NCI-H510A (cell line): ENCODE data around the gene ZNF343.
"Not testable (repeated sequence)": the region's sequence is repeated elsewhere in the genome, so short reads cannot be mapped to it uniquely, and the experiment has no call there.

Experiments used
- DNase-seq: peaks from one replicate; lab custom pipeline; 2025; lab: John Stamatoyannopoulos, UW

ZNF343 gene

DNA sequence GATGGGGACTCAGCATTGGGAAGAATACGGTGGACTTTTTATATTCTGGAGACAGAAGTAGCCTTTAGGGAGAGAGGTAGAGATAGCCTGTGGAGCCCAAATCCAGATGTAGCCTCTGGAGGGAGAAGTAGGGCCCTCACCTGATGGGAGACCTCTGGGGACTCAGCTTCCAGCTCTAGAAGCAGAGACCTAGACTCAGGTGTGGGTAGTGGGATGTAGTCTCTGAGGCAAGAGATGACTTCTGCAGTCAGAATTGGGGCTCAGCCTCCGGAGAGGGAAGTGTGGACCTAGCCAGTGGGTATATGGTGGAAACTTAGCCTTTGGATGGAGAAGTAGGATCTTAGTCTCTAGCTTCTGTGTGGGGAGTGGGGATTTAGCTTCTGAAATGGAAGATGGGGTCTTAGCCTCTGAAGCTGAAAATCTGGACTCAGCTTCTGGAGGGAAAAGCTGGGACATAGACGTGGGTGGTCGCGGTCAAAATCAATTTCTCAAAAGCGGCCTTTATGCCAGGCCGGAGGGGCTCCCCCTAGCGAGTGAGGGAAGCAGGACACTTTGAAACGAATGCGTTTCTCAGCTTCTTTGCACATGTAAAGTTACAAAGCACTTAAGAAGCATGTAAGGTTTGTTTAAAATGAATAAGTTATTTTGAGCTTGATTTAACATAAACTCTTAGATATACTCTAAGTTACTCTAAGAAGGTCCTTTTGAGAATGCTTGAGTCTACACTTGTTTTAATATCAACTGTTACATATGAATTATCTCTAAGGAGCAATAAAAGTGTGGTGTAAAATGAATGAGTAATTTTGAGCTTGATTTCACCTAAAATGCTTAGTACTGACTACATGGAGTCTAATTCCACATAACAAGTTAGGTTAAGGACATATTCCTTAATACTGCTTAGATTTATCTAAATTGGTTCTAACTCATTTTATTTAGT is 12.9 kb upstream of the ZNF343 start:
- no peak for DNase-seq

DNA sequence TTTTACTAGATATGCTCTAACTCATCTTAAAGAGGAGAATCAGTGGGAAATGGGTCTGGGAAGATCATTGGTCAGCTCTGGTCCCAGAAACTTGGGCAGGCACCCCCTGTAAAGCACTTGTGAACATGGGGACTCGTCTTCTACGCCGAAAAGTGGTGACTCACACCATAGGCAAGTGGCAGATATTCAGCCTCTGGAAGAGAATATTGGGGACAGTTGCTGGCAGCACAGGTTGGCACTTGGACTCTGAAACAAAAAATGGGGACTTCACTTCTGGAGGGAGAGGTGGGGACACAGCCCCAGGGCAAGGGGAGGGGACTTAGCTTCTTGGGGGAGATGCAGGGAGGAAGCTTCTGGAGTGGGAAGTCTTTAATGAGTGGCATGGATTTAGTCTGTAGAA is 11.9 kb upstream of the ZNF343 start:
- DNase-seq: no peak

DNA sequence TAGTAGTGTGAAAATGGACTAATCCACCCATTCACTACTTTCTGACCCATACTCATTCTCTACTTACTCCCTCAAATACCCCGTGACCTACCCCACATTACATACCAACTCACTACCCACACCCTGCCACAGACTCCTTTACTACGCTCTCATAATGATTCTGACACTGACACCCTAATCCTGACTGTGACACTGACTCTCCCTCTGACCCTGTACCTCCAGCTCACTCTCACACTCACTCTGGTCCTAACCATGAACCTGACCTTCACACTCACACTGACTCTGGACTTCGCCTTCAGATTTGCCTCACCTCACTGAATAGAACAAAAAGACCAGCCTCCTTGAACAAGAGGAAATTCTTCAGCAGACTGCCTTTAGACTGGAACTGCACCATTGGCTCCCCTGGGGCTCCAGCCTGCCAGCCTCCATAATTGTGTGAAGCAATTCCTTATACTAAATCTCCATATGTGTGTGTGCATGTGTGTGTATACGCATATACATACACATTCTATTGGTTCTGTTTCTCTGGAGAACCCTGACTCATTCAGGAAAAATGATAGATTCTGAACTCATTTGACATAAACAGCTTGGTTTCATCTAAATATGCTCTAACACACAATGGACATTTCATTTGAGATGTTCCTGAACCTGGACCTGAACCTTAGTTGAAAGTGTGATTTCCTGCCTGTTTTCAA is 10.5 kb upstream of the ZNF343 start:
- DNase-seq: no peak

DNA sequence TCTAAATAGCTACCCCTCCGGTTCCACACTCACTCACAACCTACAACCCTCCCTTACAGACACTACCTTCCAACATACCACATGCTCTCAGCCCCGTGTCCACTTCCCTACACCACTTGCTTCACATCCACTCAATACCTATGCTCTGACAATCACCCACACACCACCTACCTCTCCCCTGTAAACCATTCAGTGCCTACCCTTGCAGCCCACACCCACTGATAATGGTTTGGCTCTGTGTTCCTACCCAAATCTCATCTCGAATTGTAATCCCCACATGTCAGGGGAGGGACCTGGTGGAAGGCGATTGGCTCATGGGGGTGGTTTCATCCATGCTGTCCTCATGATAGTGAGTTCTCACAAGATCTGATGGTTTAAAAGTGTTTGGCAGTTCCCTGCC is 9.8 kb upstream of the ZNF343 start:
- DNase-seq: no peak

DNA sequence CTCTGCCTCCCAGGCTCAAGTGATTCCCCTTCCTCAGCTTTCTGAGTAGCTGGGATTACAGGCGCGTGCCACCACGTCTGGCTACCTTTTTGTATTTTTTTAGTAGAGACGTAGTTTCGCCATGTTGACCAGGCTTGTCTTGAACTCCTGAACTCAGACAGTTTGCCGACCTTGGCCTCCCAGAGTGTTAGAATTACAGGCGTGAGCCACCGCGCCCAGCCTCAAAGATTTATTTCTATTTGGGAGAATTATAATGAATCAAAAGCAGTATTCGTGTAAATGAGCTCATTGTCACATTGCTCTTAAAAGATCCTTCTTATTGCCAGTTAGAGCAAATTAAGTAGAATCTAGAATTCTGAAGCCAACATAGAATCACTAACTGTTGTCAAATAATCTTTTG is 9.4 kb upstream of the ZNF343 start:
- DNase-seq: no peak

DNA sequence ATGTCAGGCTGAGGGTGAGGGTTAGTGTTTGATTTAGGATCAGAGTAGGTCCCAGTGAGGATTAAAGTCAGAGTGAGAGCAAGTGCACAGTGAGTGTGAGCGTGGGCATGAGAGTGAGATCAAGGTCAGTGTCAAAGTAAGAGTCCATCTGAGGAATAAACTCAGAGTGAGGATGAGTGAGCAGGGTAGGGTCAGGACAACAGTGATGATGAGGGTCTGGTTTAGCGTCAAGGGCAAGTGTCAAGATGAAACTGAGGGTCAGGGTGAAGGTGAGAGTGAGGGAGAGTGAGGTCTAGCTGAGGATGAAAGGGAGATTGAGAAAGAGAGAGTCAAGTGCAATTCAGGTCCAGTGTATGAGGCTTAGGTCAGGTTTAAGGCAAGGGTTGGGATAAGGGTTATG is 7.7 kb upstream of the ZNF343 start:
- no peak for DNase-seq

DNA sequence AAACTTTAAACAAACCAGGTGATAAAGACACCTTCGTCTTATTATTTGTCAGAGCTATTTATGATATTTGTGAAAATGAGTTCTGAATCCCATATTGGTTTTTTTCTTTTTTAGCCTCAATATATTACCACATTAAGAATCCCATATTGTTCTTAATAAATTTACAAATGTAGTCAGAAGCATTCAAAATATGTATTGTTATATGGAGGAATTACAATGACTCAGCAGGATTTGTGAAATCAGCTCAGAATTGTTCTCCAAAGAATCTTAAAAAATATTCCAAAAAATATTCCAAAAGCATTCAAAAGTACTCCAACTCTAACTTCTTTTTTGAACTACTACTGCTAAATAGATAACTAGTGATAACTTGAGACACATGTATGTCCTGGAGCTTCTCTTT is 6.5 kb upstream of the ZNF343 start:
- no peak for DNase-seq

DNA sequence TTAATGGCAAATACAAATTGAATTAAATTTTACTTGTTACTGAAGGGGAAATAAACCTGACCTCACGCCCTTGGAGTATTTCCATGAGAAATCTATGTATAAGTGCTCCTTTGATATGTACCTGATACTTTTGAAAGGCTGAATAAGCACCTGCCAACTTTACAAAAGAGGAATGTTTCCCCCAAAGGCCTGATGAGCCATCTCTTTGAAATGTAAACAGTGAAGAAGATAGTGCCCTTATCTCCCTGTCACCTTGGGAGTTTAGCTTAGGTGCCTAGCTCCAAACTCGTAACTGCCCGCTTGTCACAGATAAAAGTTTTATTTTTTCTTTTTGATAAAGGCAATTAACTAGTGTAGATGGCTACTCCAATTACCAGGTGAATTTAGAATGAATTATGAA is 1.1 kb upstream of the ZNF343 start:
- no peak for DNase-seq

DNA sequence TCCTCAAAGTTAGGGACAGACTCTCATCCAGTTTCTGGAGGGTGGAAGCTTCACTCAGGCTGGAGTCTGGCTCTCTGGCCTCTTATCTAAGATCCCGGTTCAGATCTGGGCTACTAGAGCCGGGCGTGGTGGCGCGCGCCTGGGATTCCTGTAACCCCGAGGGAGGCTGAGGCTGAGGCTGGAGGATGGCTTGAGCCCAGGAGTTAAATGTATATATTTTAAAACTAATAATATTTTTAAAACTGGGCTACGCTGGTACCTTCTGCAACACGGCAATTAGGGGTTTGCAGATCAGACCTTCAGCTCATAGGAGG is 710 bp upstream of the ZNF343 start:
- no peak for DNase-seq

DNA sequence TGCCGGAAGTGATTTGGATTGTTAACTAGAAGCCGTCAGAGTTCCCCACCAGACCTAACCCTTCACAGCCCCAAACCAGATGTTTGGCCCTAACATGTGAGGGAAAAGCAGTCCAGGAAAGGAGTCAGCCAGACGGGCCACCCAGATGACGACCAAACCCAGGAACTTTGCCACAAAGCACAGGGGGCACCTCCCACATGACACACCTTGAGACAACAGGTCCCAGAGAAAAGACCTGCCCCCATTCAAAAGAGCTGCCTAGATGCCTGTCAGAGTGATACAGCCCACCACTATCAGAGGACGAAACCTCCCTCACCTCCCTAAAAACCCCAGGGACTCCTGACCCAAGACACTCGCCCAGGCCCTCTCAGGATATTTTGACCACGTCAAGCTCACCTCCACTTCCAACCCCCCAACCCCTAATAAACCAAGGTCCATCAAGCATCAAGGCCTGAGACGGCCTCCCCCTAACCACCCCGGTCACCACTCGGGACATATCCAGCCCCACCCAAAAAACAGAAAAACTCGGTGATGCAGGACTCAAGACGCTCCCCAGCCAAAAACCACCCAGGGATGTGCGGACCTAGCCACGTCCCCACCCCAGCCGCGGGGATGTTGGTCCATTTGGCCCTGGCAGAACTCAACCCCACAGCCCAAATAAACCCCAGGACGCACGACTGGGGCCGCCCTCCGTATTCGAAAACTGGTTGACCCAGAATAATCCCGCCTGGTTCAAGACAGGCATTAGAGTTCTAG is 662 bp downstream of the ZNF343 start:
- no peak for DNase-seq

DNA sequence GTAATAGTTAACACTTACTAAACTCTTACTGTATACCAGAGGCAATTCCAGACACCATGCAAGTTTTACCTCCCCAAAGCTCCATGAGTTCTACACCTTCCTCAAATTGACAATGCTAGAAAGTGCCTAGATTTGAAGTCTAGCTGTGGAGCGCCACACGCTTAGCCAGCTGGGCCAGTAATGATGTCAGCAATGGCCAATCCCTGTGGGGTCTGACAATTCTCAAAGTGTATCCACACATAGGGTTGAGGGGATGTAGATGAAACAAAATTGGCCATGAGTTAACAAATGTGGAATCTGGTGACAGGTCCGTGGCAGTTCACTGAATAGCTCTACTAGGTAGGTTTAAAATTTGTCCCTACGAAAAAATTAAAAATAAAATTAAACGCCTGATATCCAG is 1.3 kb downstream of the ZNF343 start:
- no peak for DNase-seq

DNA sequence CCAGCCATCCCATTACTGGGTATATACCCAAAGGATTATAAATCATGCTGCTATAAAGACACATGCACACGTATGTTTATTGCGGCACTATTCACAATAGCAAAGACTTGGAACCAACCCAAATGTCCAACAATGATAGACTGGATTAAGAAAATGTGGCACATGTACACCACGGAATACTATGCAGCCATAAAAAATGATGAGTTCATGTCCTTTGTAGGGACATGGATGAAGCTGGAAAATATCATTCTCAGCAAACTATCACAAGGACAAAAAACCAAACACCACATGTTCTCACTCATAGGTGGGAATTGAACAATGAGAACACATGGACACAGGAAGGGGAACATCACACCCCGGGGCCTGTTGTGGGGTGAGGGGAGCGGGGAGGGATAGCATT is 2.3 kb downstream of the ZNF343 start:
- not testable (repeated sequence) for DNase-seq

DNA sequence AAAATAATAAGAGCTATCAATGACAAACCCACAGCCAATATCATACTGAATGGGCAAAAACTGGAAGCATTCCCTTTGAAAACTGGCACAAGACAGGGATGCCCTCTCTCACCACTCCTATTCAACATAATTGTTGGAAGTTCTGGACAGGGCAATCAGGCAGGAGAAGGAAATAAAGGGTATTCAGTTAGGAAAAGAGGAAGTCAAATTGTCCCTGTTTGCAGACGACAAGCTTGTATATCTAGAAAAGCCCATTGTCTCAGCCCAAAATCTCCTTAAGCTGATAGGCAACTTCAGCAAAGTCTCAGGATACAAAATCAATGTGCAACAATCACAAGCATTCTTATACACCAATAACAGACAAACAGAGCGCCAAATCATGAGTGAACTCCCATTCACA is 3.9 kb downstream of the ZNF343 start:
- DNase-seq: not testable (repeated sequence)

DNA sequence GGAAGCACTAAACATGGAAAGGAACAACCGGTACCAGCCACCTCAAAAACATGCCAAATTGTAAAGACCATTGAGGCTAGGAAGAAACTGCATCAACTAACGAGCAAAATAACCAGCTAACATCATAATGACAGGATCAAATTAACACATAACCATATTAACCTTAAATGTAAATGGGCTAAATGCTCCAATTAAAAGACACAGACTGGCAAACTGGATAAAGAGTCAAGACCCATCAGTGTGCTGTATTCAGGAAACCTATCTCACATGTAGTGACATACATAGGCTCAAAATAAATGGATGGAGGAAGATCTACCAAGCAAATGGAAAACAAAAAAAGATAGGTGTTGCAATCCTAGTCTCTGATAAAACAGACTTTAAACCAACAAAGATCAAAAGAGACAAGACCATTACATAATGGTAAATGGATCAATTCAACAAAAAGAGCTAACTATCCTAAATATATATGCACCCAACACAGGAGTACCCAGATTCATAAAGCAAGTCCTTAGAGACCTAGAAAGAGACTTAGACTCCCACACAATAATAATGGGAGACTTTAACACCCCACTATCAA is 5.8 kb downstream of the ZNF343 start:
- DNase-seq: not testable (repeated sequence)

DNA sequence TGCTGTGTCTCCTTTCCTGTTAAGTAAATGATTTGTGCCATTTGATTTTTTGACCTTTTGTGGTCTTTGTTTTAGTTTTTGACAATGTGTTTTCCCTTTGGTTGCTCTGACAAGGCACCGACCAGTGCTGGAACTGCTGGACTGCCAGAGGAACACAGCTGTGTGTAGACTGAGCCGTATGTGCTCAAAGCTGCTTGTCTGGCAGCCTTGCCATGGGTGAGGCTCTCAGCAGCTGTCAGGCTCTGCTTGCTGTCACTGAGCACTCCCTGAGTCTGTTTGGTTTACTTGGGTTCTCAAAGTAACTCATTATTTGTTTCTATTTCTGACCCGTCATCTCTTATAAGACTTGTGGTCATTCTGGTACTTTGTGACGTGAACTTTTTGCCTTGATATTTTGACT is 23.1 kb downstream of the ZNF343 start:
- no peak for DNase-seq

DNA sequence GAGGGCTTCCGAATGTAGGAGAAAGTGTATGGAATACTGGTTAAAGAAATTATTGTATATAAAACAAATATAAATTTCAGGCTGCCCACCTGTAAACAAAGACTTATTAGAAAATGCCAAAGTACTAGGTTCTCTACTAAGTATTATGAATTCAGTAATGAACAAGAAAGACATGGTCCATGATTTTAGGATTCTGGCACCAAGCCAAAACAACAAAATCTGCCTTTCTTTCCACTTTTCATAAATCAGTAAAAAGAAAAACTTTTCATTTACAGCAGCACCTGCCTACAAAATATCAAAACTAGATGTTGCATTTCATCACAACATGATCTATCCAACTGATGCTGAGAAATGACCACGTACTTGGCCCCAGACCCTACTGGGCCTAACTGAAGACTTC is 23.6 kb downstream of the ZNF343 start:
- no peak for DNase-seq

DNA sequence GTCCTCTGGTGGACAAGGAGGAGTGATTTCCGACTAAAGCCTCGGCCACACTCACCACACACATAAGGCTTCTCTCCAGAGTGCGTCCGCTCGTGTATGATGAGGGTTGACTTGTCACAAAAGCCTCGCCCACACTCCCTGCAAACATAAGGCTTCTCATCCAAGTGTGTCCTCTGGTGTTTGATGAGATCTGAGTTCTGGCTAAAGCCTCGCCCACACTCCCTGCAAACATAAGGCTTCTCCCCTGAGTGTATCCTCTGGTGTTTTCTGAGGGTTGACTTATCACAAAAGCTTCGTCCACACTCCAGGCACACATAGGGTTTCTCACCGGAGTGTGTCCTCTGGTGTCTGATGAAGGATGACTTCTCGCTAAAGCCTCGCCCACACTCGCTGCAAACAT is 25.2 kb downstream of the ZNF343 start:
- no peak for DNase-seq

DNA sequence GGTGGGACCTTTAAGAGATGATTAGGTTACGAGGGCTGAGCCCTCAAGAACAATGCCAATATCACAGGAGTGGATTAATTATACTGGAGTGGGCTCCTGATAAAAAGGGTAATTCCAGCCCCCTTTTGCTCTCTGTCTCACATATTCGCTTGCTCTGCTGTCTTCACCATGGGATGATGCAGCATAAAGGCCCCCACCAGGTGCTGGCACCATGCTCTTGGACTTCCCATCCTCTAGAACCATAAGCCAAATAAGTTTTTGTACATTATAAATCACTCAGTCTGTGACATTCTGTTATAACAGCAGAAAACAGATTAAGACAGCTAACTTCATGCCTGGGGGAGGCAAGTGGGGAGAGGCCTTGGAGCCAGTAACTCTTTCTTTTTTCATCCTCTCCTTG is 28.3 kb downstream of the ZNF343 start:
- no peak for DNase-seq

DNA sequence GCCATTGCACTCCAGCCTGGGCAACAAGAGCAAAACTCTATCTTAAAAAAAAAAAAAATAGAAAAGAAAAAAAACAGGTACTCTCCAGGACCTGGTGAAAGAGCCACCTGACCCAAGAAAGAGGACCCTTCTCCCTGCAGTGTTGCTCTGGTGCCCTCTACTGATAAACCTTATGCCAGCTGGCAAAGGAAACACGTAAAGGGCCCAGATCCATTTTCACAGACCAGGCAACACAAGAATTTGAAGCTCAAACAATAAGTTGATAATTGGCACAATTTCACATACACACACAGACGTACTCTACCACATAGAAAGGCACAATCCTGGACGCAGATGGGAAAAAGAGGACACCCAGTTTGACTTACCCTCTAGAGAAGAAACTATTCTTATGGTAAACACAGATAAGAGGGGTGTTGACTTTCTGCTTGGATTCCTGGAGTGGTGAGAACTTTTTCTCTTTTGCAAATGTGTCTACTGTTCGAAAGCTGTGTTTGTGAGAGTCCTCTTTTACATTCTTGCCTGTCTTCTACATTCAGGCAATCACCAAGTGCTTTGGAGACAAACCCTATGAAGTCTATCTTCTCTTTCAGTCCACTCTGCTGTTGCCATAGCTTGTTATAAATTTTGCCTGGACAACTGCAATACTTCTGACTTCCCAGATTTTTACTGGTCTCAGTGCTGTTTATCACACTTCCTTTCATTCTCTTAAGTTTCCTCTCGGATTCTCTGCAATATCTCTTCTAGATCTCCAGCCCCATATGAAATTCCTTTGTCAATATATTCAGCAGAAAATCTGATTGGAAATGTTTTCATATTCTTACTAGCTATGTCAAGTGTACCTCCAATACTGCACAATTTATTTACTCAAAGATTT is 31.7 kb downstream of the ZNF343 start:
- no peak for DNase-seq

DNA sequence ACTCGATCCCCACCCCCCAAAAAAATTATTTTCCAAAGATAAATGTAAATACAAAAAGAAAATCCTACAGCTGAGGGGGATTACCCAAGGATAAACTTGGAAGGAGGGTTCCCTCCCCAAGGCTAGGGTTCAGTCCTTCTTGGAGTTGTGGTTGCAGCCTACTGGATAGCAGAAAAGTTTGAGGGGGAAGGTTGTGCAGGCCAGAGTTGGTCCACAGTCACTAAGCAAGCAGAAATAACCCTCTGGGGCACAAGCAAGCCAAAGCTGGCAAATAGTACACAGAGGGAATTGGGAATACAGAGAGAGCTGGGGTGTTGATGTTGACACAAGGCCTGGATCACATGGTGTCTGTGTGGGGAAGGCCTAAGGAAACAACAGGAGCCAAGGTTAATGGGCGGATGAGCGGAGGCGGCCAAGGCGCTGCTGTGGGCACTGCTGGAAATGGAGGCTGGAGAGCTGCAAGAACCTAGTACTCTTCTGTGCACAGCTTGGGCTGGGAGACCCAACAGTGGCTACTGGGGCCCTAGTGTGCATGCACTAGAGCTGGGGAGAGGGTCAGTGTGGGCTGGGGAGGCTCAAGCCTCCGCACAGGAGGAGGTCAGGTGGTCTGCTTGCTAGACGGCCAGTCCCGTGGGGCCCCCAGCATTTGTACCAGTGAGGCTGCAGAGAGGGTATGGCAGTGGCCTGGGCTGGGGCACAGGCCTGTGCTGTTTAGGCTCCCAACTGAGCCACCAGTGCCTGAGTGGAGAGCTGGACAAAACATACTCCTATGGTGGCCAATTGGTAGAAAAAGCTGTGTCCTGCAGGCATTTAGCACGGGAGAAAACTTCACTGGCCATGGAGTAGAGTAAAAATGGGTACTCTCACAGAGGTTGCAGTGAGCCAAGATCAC is 32.6 kb downstream of the ZNF343 start:
- no peak for DNase-seq

DNA sequence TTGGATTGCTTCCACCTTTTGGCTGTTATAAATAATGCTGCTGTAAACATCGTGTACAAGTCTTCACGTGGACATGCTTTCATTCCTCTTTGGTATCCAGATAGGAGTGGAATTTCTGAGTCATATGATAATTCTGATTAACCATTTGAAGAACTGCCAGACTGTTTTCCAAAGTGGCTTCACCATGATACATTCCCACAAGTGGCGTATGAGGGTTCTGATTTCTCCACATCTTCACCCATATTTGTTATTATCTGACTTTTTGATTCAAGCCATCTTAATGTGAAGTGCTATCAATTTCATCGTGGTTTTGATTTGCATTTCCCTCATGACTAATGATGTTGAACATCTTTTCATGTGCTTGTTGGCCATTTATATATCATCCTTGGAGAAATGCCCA is 35.2 kb downstream of the ZNF343 start:
- DNase-seq: no peak
